HG03103 (cell line): ENCODE data around the gene SIGLEC8.
"Not testable (repeated sequence)": the region's sequence is repeated elsewhere in the genome, so short reads cannot be mapped to it uniquely, and the experiment has no call there.

Experiments used
- ATAC-seq: cut with Tn5 transposase; IDR thresholded peaks from one replicate; pipeline ENCODE4 v1.9.1; 2021; ENCODE audit warnings: low read depth; ENCODE audit not compliant: unreplicated experiment

The SIGLEC8 gene

GRCh38 chr19:51448011-51448410 is 10.2 kb downstream of the SIGLEC8 start:
- ATAC-seq = no peak

DNA sequence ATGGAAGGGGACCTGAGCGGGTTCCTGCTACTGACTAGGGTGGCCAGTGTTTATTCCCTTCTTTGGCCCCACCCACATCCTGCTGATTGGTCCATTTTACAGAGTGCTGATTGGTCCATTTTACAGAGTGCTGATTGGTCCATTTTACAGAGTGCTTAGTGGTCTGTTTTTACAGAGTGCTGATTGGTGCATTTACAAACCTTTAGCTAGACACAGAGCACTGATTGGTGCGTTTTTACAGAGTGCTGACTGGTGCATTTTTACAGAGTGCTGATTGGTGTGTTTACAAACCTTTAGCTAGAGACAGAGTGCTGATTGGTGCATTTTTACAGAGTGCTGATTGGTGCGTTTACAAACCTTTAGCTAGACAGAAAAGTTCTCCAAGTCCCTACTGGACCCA is 10.7 kb downstream of the SIGLEC8 start:
- not testable (repeated sequence) for ATAC-seq

DNA sequence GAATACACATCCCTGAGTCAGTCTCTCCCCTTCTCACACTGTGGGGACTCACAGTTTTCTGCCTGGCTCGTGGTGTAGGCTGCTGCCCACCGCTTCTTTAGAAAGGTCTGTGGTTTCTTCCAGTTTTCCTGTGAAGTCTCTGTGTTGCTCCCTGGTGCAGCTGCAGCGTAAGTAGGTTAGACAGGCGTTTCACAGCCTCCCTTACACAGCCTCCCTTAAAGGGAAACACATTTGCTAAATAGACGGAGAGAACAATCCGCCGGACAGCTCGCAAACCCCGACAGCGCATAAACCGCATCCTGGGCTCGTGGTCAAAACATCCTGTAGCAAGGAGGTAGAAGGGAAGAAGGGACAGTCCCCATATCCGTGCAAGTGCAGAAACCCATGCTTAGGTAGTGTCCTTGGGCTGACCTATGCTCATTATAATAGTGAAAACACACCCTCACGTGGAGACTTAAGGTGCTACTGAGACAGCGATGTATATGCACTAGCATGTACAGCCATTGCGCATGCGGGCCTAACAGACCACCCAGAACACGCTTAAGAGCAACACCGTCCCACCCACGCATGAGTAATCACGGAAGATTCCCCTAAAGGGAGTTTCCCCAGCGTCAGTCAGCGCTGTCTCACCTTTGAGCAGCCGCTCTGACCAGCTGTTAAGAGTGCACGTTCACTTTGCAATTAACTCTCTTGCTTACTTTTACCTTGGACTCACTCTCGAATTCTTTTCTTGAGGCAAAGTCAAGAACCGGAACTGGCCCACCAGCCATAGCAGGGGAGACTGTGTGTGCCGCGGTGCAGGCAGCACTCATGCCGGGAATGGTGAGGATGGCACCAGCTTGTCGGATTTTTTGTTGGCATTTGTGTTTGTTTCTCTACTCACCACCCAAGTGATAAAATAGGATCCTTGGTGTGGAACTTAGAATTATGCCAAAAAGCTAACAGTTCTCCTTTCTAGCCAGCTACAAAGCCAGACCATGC is 16.6 kb downstream of the SIGLEC8 start:
- ATAC-seq = peak; percentile 82

GRCh38 chr19:51440846-51441409 is 17.3 kb downstream of the SIGLEC8 start:
- no peak for ATAC-seq

DNA sequence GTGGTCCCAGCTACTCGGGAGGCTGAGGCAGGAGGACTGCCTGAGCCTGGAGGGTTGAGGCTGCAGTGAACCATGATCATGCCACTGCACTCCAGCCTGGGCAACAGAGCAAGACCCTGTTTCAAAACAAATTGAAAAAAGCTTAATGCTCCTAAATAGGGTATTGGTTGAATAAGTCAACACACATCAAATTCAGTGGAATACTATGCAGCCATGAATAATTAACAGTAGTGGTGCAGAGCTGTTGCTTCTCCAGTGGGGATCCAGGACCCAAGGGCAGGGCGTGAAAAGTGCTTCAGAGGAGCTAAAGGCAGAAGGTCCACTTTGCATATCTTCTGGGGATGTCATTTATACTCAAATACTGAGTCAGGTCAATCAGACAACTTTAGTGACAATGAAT is 18.2 kb downstream of the SIGLEC8 start:
- ATAC-seq = no peak

- no peak for ATAC-seq
Observed at GRCh38 chr19:51439021-51439465, 19.2 kb downstream of the SIGLEC8 start.

- ATAC-seq = no peak
Observed at GRCh38 chr19:51434456-51434855, 23.8 kb downstream of the SIGLEC8 start.

GRCh38 chr19:51433043-51433442 is 25.2 kb downstream of the SIGLEC8 start:
- ATAC-seq = no peak

- no peak for ATAC-seq
Observed at GRCh38 chr19:51431124-51431523, 27.1 kb downstream of the SIGLEC8 start.

GRCh38 chr19:51430221-51430620 is 28.0 kb downstream of the SIGLEC8 start:
- ATAC-seq = no peak

DNA sequence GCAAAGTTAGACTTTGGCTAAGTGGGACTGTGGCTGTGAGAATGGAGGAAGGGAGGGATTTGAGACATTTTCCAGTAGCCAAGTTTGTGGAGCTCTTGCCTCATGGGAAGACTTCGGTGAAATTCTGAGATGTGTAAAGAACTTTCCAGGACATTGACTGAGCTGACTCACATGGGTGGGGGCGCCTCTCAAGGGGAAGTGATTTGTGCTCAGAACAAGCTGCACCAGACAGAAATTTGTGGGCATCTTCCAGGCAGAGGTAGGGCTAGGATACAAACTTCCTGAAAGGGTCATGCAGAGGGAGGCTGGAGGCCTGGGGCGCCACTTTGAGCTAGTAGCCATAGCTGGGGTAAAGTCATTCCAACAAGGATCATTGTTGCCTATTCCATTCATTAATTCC is 31.1 kb downstream of the SIGLEC8 start:
- ATAC-seq = no peak

DNA sequence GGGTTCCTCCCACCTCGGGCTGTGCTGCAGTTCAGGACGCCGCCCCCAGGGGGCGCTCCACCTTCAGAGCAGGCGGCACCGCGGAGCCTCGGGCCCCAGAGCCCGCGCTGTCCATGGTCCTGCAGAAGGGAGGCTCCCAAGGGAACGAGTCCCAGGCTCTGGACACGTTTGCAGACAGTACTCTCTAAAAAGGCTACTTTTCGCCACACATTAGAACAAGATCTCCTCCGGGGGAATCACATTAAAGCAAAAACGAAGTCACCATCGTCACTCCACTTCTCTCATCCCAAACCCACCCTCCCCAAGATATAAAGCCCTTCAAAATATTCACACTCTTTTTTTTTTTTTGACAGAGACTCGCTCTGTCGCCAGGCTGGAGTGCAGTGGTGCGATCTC is 36.2 kb downstream of the SIGLEC8 start:
- no peak for ATAC-seq

DNA sequence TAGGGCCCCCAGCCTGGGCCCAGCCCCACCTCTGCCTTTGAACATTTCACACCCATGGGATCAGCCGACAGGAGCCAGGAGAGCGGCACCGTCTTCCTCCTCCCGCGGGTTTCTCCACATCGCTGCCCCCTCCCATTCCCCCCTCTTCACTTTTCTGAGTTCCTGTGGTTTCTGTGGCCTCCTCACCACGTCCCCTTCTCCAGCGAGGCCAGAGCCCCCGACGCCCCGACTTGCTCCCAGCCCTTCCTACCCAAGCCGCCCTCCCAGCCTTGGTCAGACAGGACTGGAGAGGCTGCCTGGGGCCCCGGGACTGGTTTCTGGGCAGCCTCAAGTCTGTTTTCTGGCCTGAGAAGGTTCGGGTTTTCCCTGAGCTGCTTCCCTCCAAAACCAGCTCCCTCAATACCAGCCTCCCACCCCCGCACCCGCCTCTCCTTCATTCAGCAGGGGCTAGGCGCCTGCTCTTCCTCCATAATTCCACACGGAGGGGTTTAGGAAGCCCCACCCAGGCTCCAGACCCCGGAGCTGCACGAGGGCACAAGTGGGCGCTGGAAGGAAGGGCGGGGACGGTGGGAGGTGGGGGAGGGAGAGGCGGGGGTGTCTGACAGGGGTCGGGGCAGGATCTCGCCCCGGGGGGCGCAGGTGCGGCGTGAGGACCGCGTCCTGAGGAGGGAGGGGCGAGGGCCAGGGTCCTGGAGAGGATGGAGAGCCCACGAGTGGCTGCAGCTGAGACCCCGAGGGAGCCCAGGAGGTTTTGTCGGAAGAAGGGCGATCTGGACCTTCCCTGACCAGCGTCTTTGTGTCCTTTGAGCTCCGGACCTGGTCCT is 36.8 kb downstream of the SIGLEC8 start:
- ATAC-seq = no peak

- ATAC-seq = not testable (repeated sequence)
Observed at GRCh38 chr19:51420511-51420910, 37.7 kb downstream of the SIGLEC8 start.

DNA sequence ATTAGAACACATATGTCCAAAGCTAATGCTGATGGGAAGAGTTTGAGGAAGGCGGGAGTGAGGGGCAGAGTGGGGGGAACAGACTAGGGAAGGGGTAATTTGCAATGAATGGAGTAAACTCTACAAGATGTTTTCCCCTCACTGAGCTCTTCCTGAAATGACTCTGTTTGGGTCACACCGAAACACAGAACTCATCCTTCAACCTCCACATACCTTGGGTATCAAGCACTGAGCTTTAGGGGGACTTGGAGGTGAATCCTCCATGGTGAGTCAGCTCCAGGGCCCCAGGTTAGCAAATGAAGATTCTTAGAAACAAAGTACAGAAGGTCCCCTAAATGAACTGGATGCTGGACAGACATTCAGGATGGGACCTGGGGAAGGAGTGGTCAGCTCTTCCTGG is 39.5 kb downstream of the SIGLEC8 start:
- ATAC-seq = no peak

DNA sequence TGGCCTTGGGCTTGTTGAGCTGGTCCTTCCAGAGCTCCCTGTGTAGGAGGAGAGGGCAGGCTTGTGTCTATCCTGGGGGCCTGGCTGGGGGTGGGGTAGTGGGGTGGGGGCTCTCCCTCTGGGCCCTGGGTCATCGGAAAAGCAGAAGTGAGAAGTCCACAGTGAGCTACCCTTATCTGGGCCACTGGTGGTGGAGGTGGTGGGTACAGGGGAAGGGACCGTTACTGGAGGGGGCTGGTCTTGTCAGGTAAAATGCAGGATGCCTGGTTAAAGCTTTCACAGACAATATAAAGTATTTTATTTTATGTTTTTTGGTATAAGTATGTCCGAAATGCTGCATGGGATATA is 40.5 kb downstream of the SIGLEC8 start:
- no peak for ATAC-seq

- ATAC-seq = no peak
Observed at GRCh38 chr19:51417107-51417809, 41.0 kb downstream of the SIGLEC8 start, which contains the start of gene SIGLEC10. Gene SIGLEC10 (minus strand): TSS chr19:51417642. CDS start chr19:51417581, 61 bp downstream.

GRCh38 chr19:51416422-51416821 is 41.8 kb downstream of the SIGLEC8 start:
- ATAC-seq = not testable (repeated sequence)

DNA sequence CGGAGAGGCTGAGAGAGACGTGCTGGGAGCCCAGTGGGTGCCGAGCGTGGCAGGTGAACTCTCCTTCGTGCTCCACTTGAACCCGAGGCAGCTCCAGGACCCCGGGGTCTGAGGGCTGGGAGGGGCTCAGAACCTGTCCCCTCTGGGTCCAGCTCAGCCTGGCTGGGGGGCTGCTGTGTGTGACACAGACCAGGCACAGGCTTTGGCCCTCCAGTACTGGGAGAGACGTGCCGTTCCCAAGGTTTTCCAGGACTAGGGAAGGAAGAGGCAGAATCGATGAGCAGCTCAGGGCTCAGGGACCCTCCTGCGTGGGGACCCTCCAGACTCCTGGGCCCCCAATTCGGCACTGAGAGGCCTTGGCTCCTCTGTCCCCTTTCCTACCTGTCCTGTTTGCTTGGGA is 43.1 kb downstream of the SIGLEC8 start:
- no peak for ATAC-seq

DNA sequence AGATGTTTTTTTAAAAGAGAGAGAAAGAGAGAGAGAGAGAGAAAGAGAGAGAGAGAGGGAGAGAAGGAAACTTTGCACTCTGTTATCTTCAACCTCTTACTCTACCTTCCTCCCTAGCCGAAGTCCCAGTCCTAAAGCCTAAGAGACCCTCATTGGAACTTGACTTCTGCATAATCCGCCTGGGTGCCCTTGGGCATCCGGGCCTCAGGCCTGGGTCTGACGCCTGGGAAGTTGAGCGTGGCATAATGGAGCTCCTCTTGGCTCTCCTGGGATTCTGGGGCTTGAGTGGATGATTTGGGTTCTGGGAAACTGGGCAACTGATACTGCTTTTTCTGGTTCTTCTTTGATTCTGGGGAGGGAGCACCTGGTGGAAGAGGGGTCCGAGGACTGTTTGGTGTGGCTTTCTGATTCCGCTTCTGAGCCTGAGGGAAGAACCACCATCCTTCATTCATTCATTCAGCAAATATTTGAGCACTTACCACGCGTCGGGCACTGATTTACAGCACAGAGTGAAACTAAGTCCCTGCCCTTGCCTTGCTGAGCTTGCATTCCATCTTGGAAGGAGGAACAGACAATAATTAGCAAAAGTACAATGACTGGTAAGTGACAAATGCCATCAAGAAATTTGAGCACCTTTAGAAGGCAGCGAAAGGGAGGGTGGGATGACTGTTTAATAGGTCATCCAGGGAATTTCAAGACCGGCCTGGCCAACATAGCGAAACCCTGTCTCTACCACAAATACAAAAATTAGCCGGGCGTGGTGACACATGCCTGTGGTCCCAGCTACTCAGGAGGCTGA is 47.1 kb downstream of the SIGLEC8 start:
- ATAC-seq = no peak
